Renal cortical epithelial cell (primary cell): ENCODE data around the gene ZMYND11. TPM values are rescaled to one million over a fixed set of nuclear protein-coding genes. Genes with fewer than 3 reads are reported as not detected.

ENCODE experiments used
- DNase-seq: peaks from one replicate; pipeline ENCODE4 v3.0.0-alpha.2; 2011; ENCODE audit warnings: low read depth
- total RNA-seq: library from RNA; depleted of rRNA; stranded (reverse); fragments of >200 nt; gene quantifications from 2 replicates; pipeline ENCODE4 v1.2.3, GENCODE V29; 2014

Gene ZMYND11
- total RNA-seq, 1 donor from 2014 or later, result 83.4 TPM

- DNase-seq, result no peak
These were observed 56.7 kb downstream of the ZMYND11 start for GRCh38 chr10:191703-192518.

- DNase-seq, result no peak
These were observed 59.0 kb downstream of the ZMYND11 start for GRCh38 chr10:194281-194680.

GRCh38 chr10:200405-200804, 65.2 kb downstream of the ZMYND11 start:
- DNase-seq, result no peak

GRCh38 chr10:201328-201771, 66.1 kb downstream of the ZMYND11 start:
- peak; percentile 36 for DNase-seq

GRCh38 chr10:208616-209015, 73.4 kb downstream of the ZMYND11 start:
- DNase-seq, result no peak

- DNase-seq, result peak; percentile 18
These were observed 74.1 kb downstream of the ZMYND11 start for GRCh38 chr10:209357-209756.

GRCh38 chr10:210297-210696, 75.0 kb downstream of the ZMYND11 start:
- DNase-seq, result no peak

- no peak for DNase-seq
These were observed 80.2 kb downstream of the ZMYND11 start for GRCh38 chr10:215444-215843.

- DNase-seq, result peak; percentile 21
These were observed 83.5 kb downstream of the ZMYND11 start for GRCh38 chr10:218798-219197.

GRCh38 chr10:219731-220472, 84.6 kb downstream of the ZMYND11 start:
- DNase-seq, result no peak

- no peak for DNase-seq
These were observed 89.3 kb downstream of the ZMYND11 start for GRCh38 chr10:224571-224970.

- no peak for DNase-seq
These were observed 90.8 kb downstream of the ZMYND11 start for GRCh38 chr10:226018-226417.

GRCh38 chr10:227014-227413, 91.8 kb downstream of the ZMYND11 start:
- no peak for DNase-seq

GRCh38 chr10:228366-228765, 93.1 kb downstream of the ZMYND11 start:
- DNase-seq, result no peak

GRCh38 chr10:230758-231157, 95.5 kb downstream of the ZMYND11 start:
- no peak for DNase-seq

GRCh38 chr10:232061-232460, 96.8 kb downstream of the ZMYND11 start:
- DNase-seq, result no peak

GRCh38 chr10:232878-233277, 97.6 kb downstream of the ZMYND11 start:
- no peak for DNase-seq

GRCh38 chr10:234708-235406, 99.6 kb downstream of the ZMYND11 start:
- DNase-seq, result peak; percentile 10

- DNase-seq, result no peak
These were observed 100.7 kb downstream of the ZMYND11 start for GRCh38 chr10:235915-236314.

- DNase-seq, result peak; percentile 9
These were observed 103.9 kb downstream of the ZMYND11 start for GRCh38 chr10:239109-239508.

- no peak for DNase-seq
These were observed 106.2 kb downstream of the ZMYND11 start for GRCh38 chr10:241451-241850.

- no peak for DNase-seq
These were observed 106.8 kb downstream of the ZMYND11 start for GRCh38 chr10:241966-242643.
